Stimulated activated CD4-positive, alpha-beta T cell treated with anti-CD3 and anti-CD28 coated beads, Interleukin-1b, Interleukin-23, amount 100 ng/mL, for 1 hour (primary cell): ENCODE data around the gene RASSF5.
A peak's percentile ranks its signal among the peaks of the same experiment; 100 is the strongest.
"Not testable (repeated sequence)": the region's sequence is repeated elsewhere in the genome, so short reads cannot be mapped to it uniquely, and the experiment has no call there.

ENCODE experiments used
- DNase-seq, 2 donors: peaks; one replicate each; pipeline ENCODE4 v3.0.0-alpha.2; 2020; ENCODE audit warnings: low read depth in 2 of 2

RASSF5 gene

GRCh38 chr1:206569556-206569955, 62.2 kb downstream of the RASSF5 start:
- DNase-seq, result no peak

GRCh38 chr1:206570529-206570928, 63.2 kb downstream of the RASSF5 start:
- DNase-seq, result no peak

- no peak for DNase-seq
Observed at GRCh38 chr1:206572835-206573234, 65.5 kb downstream of the RASSF5 start.

- DNase-seq, result no peak
Observed at GRCh38 chr1:206573319-206573718, 66.0 kb downstream of the RASSF5 start.

- no peak for DNase-seq
Observed at GRCh38 chr1:206573762-206574161, 66.4 kb downstream of the RASSF5 start.

GRCh38 chr1:206575165-206575893, 68.0 kb downstream of the RASSF5 start:
- DNase-seq, result no peak

GRCh38 chr1:206575894-206576737, 68.8 kb downstream of the RASSF5 start:
- DNase-seq, result no peak

- DNase-seq, result no peak
Observed at GRCh38 chr1:206577626-206578025, 70.3 kb downstream of the RASSF5 start.

- DNase-seq, result no peak
Observed at GRCh38 chr1:206578068-206578977, 71.0 kb downstream of the RASSF5 start.

GRCh38 chr1:206578978-206579374, 71.6 kb downstream of the RASSF5 start:
- no peak for DNase-seq

GRCh38 chr1:206579747-206580437, 72.6 kb downstream of the RASSF5 start:
- DNase-seq, result peak in 1 of 2 donors; percentile 66

GRCh38 chr1:206580438-206581113, 73.2 kb downstream of the RASSF5 start:
- no peak for DNase-seq

GRCh38 chr1:206581114-206581497, 73.8 kb downstream of the RASSF5 start:
- not testable (repeated sequence) for DNase-seq

GRCh38 chr1:206581571-206581981, 74.2 kb downstream of the RASSF5 start:
- peak in 1 of 2 donors; percentile 62 for DNase-seq

- no peak for DNase-seq
Observed at GRCh38 chr1:206582537-206582936, 75.2 kb downstream of the RASSF5 start.

- DNase-seq, result no peak
Observed at GRCh38 chr1:206582971-206583706, 75.8 kb downstream of the RASSF5 start.

- DNase-seq, result peak; percentile 82 to 83
Observed at GRCh38 chr1:206583707-206584648, 76.6 kb downstream of the RASSF5 start.

- DNase-seq, result no peak
Observed at GRCh38 chr1:206584683-206585082, 77.4 kb downstream of the RASSF5 start.
